Loucy (cell line): ENCODE measurements around the gene ENOX1.

ENCODE experiments used
- H2AFZ ChIP-seq: fragments of 200-600 bp; sonication (generic); 2 replicates; pipeline ENCODE4 v1.6.0; 2016; ENCODE audit warnings: antibody characterized with exemption, mild to moderate bottlenecking, low read length, moderate library complexity
- H3F3A ChIP-seq: fragments of 200-600 bp; 2 replicates; pipeline ENCODE4 v1.6.0; 2016; ENCODE audit warnings: antibody characterized with exemption, low read depth, mild to moderate bottlenecking
- H3K27me3 ChIP-seq: fragments of 200-600 bp; sonication (generic); 2 replicates; pipeline ENCODE4 v1.6.1; 2014; ENCODE audit warnings: low read length, mild to moderate bottlenecking; ENCODE audit not compliant: insufficient read depth, poor library complexity, severe bottlenecking
- H3K36me3 ChIP-seq: fragments of 200-600 bp; sonication (generic); 2 replicates; pipeline ENCODE4 v1.6.1; 2016; ENCODE audit warnings: low read length; ENCODE audit not compliant: insufficient read depth
- H3K4me1 ChIP-seq: fragments of 200-600 bp; sonication (generic); 2 replicates; pipeline ENCODE4 v1.5.1; 2014; ENCODE audit warnings: low read length, mild to moderate bottlenecking; ENCODE audit not compliant: insufficient read depth, poor library complexity, severe bottlenecking
- H3K4me2 ChIP-seq: fragments of 200-600 bp; sonication (generic); 2 replicates; pipeline ENCODE4 v1.6.0; 2014; ENCODE audit warnings: antibody characterized with exemption, low read length, low read depth, mild to moderate bottlenecking; ENCODE audit not compliant: poor library complexity, severe bottlenecking
- H3K4me3 ChIP-seq: fragments of 200-600 bp; sonication (generic); 2 replicates; pipeline ENCODE4 v1.5.1; 2014; ENCODE audit warnings: low read length, mild to moderate bottlenecking, mixed read lengths; ENCODE audit not compliant: poor library complexity, severe bottlenecking
- H3K79me2 ChIP-seq: fragments of 200-600 bp; sonication (generic); 2 replicates; pipeline ENCODE4 v1.6.1; 2014; ENCODE audit warnings: low read length; ENCODE audit not compliant: insufficient read depth
- H3K9ac ChIP-seq: fragments of 200-600 bp; sonication (generic); 2 replicates; pipeline ENCODE4 v1.6.0; 2014; ENCODE audit warnings: mild to moderate bottlenecking, low read depth, low read length, moderate library complexity; ENCODE audit not compliant: poor library complexity, severe bottlenecking
- H3K9me2 ChIP-seq: fragments of 200-600 bp; sonication (generic); replicated peaks from 2 replicates; pipeline ENCODE4 v1.6.1; 2016; ENCODE audit warnings: low read depth, low read length, mixed read lengths
- H3K9me3 ChIP-seq: fragments of 200-600 bp; sonication (generic); 2 replicates; pipeline ENCODE4 v1.6.1; 2014; ENCODE audit warnings: mild to moderate bottlenecking, antibody characterized with exemption, low read length, low read depth; ENCODE audit not compliant: insufficient read depth
- H4K20me1 ChIP-seq: fragments of 200-600 bp; sonication (generic); 2 replicates; pipeline ENCODE4 v1.6.0; 2014; ENCODE audit warnings: antibody characterized with exemption, low read length, mild to moderate bottlenecking; ENCODE audit not compliant: insufficient read depth, poor library complexity, severe bottlenecking
- CTCF ChIP-seq: fragments of 200-600 bp; sonication (generic); conservative IDR thresholded peaks from 2 replicates; pipeline ENCODE4 v1.5.1; 2014; ENCODE audit warnings: mild to moderate bottlenecking, antibody characterized with exemption, low read length
- EZH2phosphoT487 ChIP-seq: fragments of 200-600 bp; IDR thresholded peaks from 2 replicates; pipeline ENCODE4 v1.6.1; 2018; ENCODE audit warnings: antibody characterized with exemption, mild to moderate bottlenecking, moderate library complexity, borderline replicate concordance

ENOX1 gene

GRCh38 chr13:43776501-43777079 is 10.2 kb downstream of the ENOX1 start:
- Histone ChIP-seq H3K27me3 (no peaks in the 10 kb centered on the region), H3K9me2 (no peaks in the 10 kb centered on the region), H3K36me3 (no peaks in the 10 kb centered on the region), H3K9ac (peak overlapping the region; percentile 9), H3K4me1 (peaks cover 40% of the 10 kb centered on the region), H3K79me2 (no peaks in the 10 kb centered on the region), H3K9me3 (no peaks in the 10 kb centered on the region), H2AFZ (no peak overlapping the region; the same call in 1 of the 2 replicates), H3F3A (peaks cover 9% of the 10 kb centered on the region; the same call in 1 of the 2 replicates), H3K4me2 (peak overlapping the region; percentile 72), H3K4me3 (peak overlapping the region; percentile 55), H4K20me1 (no peaks in the 10 kb centered on the region)
- TF ChIP-seq CTCF (no peak), EZH2phosphoT487 (no peak)

- no peaks in the 10 kb centered on the region for H3K9me2 ChIP-seq
- peak overlapping the region; percentile 55 for H3K4me3 ChIP-seq
- H3K4me1 ChIP-seq = peaks cover 40% of the 10 kb centered on the region
- TF ChIP-seq CTCF (no peak), EZH2phosphoT487 (0 out of 2 replicates have a peak, but pooled peaks have one; percentile 7)
- no peaks in the 10 kb centered on the region for H3K27me3 ChIP-seq
- H4K20me1 ChIP-seq = no peaks in the 10 kb centered on the region
- peak overlapping the region; percentile 9 for H3K9ac ChIP-seq
- H3K79me2 ChIP-seq = no peaks in the 10 kb centered on the region
- H2AFZ ChIP-seq = no peak overlapping the region
- peak overlapping the region; percentile 72 for H3K4me2 ChIP-seq
- peaks cover 9% of the 10 kb centered on the region; the same call in 1 of the 2 replicates for H3F3A ChIP-seq
- H3K36me3 ChIP-seq = no peaks in the 10 kb centered on the region
- no peaks in the 10 kb centered on the region for H3K9me3 ChIP-seq
Measured at GRCh38 chr13:43776006-43776405, 10.8 kb downstream of the ENOX1 start.

- Histone ChIP-seq H3K9me3 (no peaks in the 10 kb centered on the region), H3K4me1 (peaks cover 53% of the 10 kb centered on the region), H3K36me3 (no peaks in the 10 kb centered on the region), H3K27me3 (no peaks in the 10 kb centered on the region), H3K9me2 (no peaks in the 10 kb centered on the region), H3K9ac (no peak overlapping the region), H3F3A (peaks cover 9% of the 10 kb centered on the region; the same call in 1 of the 2 replicates), H4K20me1 (no peaks in the 10 kb centered on the region), H2AFZ (no peak overlapping the region), H3K79me2 (no peaks in the 10 kb centered on the region), H3K4me3 (no peak overlapping the region), H3K4me2 (no peak overlapping the region)
- TF ChIP-seq EZH2phosphoT487 (no peak), CTCF (no peak)
Measured at GRCh38 chr13:43773602-43774001, 13.2 kb downstream of the ENOX1 start.
